Uterus (tissue), 4 donors: ENCODE data around the gene HECW1. TPM values are rescaled to one million over a fixed set of nuclear protein-coding genes. Genes with fewer than 3 reads are reported as not detected.

ENCODE experiments used
- DNase-seq, 2 donors: peaks; one replicate each; pipeline ENCODE4 v3.0.0-alpha.2; 2019 to 2020
- H3K27ac ChIP-seq, 2 donors: fragments of 200-600 bp; sonication (generic); 1 replicate in 1 of 2; 2 replicates in 1 of 2; pipeline ENCODE4 v1.5.1; 2016 to 2018
- H3K27me3 ChIP-seq, 2 donors: fragments of 200-600 bp; sonication (generic); one replicate each; pipeline ENCODE4 v1.5.1; 2018 to 2019; ENCODE audit warnings: control low read depth in 1 of 2
- H3K36me3 ChIP-seq, 2 donors: fragments of 200-600 bp; sonication (generic); one replicate each; pipeline ENCODE4 v1.5.1; 2019; ENCODE audit warnings: control low read depth in 1 of 2
- H3K4me1 ChIP-seq, 2 donors: fragments of 200-600 bp; sonication (generic); one replicate each; pipeline ENCODE4 v1.5.1; 2018 to 2019; ENCODE audit warnings: control low read depth in 1 of 2
- H3K4me3 ChIP-seq, 2 donors: fragments of 200-600 bp; sonication (generic); 1 replicate in 1 of 2; 2 replicates in 1 of 2; pipeline ENCODE4 v1.5.1; 2018 to 2019; ENCODE audit warnings: mild to moderate bottlenecking in 1 of 2
- H3K9me3 ChIP-seq, 2 donors: fragments of 200-600 bp; sonication (generic); one replicate each; pipeline ENCODE4 v1.5.1; 2019; ENCODE audit warnings: control low read depth in 1 of 2
- POLR2A ChIP-seq, 2 donors: fragments of 450-650 bp; IDR thresholded peaks; one replicate each; pipeline ENCODE4 v1.6.1; 2016; ENCODE audit warnings: antibody characterized with exemption in 2 of 2, mild to moderate bottlenecking in 1 of 2, moderate library complexity in 1 of 2
- intact Hi-C: fragments of 100-400 bp; cut with DNase I; formaldehyde crosslinking; loops from one replicate; pipeline ENCODE4 v1.15.1; 2023; ENCODE audit warnings: low total_unique reads
- total RNA-seq, 4 donors: library from RNA; depleted of rRNA in 3 of 4; stranded (reverse); fragments of >200 nt in 3 of 4; gene quantifications; one replicate each; pipeline versions ENCODE4 v1.1.0 to v1.2.4, GENCODE V29; 2014 to 2023
- TF ChIP-seq, protein P1 (sequence below), 4 experiments: fragments of 200-600 bp in 2 of 4; fragments of 450-650 bp in 2 of 4; sonication (generic) in 2 of 4; IDR thresholded peaks; one replicate each; pipeline ENCODE4 v1.5.1; 2016 to 2019; ENCODE audit warnings: antibody characterized with exemption in 4 of 4, mild to moderate bottlenecking in 2 of 4, moderate library complexity in 1 of 4
- donor health status: DM: yes; HTN: yes; CAD: no.

HECW1 gene
- total RNA-seq, 4 donors from 2014 or later: 0.28 TPM; not detected in 3

DNA sequence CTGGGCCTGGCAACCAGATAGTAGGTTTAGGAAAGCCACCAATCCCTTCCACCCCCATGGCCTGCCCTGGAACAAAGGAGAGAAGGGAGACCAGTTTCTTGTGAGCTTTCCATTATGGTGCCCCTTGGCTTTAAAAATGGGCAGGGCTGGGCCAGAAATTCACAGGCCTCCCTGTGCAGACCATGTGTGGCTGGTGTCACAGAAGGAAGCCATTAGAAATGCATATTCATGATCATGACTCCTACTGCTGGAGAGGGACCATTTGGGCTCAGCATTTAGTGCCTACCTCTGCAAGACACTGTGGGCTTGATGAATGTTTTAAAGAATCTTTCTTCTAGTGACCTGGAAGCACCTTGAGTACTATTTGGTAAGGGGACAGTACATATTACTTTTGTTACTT lies 108.3 kb downstream of the HECW1 start:
- no peaks in the 10 kb centered on the region for H3K4me1 ChIP-seq
- no peaks in the 10 kb centered on the region for H3K36me3 ChIP-seq
- no peaks in the 10 kb centered on the region for H3K9me3 ChIP-seq
- intact Hi-C loops: no loop called here
- no peak for DNase-seq
- TF ChIP-seq POLR2A (IDR thresholded peaks at IDR 0.05): no peak
- TF ChIP-seq, protein P1, sequence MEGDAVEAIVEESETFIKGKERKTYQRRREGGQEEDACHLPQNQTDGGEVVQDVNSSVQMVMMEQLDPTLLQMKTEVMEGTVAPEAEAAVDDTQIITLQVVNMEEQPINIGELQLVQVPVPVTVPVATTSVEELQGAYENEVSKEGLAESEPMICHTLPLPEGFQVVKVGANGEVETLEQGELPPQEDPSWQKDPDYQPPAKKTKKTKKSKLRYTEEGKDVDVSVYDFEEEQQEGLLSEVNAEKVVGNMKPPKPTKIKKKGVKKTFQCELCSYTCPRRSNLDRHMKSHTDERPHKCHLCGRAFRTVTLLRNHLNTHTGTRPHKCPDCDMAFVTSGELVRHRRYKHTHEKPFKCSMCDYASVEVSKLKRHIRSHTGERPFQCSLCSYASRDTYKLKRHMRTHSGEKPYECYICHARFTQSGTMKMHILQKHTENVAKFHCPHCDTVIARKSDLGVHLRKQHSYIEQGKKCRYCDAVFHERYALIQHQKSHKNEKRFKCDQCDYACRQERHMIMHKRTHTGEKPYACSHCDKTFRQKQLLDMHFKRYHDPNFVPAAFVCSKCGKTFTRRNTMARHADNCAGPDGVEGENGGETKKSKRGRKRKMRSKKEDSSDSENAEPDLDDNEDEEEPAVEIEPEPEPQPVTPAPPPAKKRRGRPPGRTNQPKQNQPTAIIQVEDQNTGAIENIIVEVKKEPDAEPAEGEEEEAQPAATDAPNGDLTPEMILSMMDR (IDR thresholded peaks at IDR 0.05): no peak
- H3K27me3 ChIP-seq: no peaks in the 10 kb centered on the region
- H3K27ac ChIP-seq: no peak overlapping the region
- no peak overlapping the region for H3K4me3 ChIP-seq

DNA sequence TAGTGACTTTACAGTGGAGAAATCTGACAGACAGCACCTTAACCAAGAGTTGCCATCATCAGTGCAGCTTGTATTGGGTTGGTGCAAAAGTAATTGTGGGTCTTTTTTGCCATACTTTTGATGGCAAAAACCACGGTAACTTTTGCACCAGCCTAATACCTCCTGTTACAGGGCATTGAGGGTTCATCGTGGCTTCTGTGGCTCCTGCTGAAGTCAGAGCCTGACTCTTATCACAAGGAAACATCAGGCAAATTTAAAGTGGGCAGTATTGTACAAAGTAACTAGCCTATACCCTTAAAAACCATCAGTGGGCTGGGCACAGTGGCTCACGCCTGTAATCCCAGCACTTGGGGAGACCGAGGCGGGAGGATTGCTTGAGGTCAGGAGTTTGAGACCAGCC lies 117.4 kb downstream of the HECW1 start:
- intact Hi-C loops: no loop called here
- Histone ChIP-seq H3K4me3 (no peak overlapping the region), H3K9me3 (no peaks in the 10 kb centered on the region), H3K27ac (no peak overlapping the region), H3K36me3 (no peaks in the 10 kb centered on the region), H3K27me3 (no peaks in the 10 kb centered on the region), H3K4me1 (no peaks in the 10 kb centered on the region)
- no peak for DNase-seq
- TF ChIP-seq, protein P1 (IDR thresholded peaks at IDR 0.05): no peak
- TF ChIP-seq POLR2A (IDR thresholded peaks at IDR 0.05): no peak

DNA sequence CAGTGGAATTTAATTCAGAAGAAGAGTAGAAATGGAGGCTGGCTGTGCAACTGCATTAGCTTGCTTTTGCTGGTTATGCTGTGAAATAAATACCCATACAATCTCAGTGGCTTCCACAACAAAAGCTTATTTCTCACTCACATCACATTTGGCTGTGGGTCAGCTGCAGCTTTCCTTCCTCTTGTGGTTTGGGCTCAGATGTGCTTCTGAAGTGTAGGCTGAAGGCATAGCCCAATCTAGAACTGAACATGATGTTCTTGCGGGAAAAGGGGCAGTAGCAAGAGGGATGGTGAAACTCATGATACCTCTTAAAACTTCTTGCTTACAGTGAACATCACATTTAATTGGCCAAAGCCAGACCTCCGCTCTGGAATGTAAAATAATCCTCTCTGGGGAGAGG lies 119.9 kb downstream of the HECW1 start:
- H3K27ac ChIP-seq: no peak overlapping the region
- TF ChIP-seq, protein P1 (IDR thresholded peaks at IDR 0.05): no peak
- no peak for TF ChIP-seq POLR2A (IDR thresholded peaks at IDR 0.05)
- no peaks in the 10 kb centered on the region for H3K27me3 ChIP-seq
- no peak for DNase-seq
- no peaks in the 10 kb centered on the region for H3K36me3 ChIP-seq
- intact Hi-C loops: no loop called here
- no peaks in the 10 kb centered on the region for H3K9me3 ChIP-seq
- H3K4me1 ChIP-seq: no peaks in the 10 kb centered on the region
- no peak overlapping the region for H3K4me3 ChIP-seq

DNA sequence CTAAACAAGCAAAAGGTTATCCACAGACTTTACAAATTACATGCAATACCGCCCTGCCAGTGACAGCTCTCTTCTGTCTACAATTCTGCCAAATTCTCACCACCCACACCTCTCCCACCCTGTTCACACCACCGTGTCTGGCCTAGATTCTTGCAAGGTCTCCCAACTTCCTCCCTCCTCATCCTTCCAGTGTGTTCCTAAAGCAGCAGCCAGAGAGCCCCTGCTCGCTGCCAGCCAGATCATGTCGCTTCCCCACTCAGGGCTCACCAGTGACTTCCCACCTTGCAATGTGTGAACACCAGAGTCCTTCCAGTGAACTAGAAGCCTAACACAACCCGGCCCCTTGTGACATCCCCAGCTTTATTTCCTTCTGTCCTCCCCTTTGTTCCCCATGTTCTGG lies 121.6 kb downstream of the HECW1 start:
- no peaks in the 10 kb centered on the region for H3K36me3 ChIP-seq
- no peaks in the 10 kb centered on the region for H3K27me3 ChIP-seq
- intact Hi-C loops: no loop called here
- H3K9me3 ChIP-seq: no peaks in the 10 kb centered on the region
- H3K27ac ChIP-seq: no peak overlapping the region
- no peaks in the 10 kb centered on the region for H3K4me1 ChIP-seq
- no peak for TF ChIP-seq POLR2A (IDR thresholded peaks at IDR 0.05)
- TF ChIP-seq, protein P1 (IDR thresholded peaks at IDR 0.05): no peak
- no peak for DNase-seq
- H3K4me3 ChIP-seq: no peak overlapping the region

DNA sequence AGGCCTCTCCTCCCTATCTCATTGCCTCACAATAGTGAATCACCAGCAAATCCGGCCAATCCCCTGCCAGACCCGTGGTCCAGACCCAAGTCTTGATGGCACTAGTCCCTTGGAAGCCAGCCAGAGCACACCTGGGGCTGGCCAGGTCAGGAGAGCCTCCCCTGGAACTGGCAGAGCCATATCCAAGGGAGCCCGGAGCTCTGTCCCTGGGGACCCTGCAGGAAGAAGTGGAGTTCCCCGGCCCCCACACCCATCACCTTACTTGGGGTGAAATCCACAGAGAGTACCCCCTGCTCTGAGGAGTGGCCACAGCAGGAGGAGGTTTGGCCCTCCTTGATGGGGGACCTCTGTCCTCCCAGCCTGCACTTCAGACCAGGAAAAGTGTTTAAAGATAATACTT lies 122.5 kb downstream of the HECW1 start:
- TF ChIP-seq POLR2A (IDR thresholded peaks at IDR 0.05): no peak
- TF ChIP-seq, protein P1 (IDR thresholded peaks at IDR 0.05): no peak

More for the DNA sequence above, 122.5 kb downstream of the HECW1 start:
- Histone ChIP-seq H3K4me1 (no peaks in the 10 kb centered on the region), H3K9me3 (no peaks in the 10 kb centered on the region), H3K36me3 (no peaks in the 10 kb centered on the region), H3K27me3 (no peaks in the 10 kb centered on the region), H3K4me3 (no peak overlapping the region), H3K27ac (no peak overlapping the region)
- intact Hi-C loops: no loop called here
- no peak for DNase-seq
